PC-3 (cell line): ENCODE results near the gene CES2. TPM values are rescaled to one million over a fixed set of nuclear protein-coding genes. Genes with fewer than 3 reads are reported as not detected.

Experiments used
- ATAC-seq: fragments of 200-7000 bp; cut with Tn5 transposase; 2 replicates; pipeline ENCODE4 v1.9.1; 2020; ENCODE audit warnings: mild to moderate bottlenecking, moderate library complexity
- BruUV-seq: library from RNA; stranded (reverse); fragments of 400-500 nt; replicated peaks from 2 replicates; lab custom pipeline; 2021; lab: Mats Ljungman, UMichigan
- CTCF ChIA-PET: fragments of 300-600 bp; sonication (Branson Sonifier 250); formaldehyde crosslinking; loops from one replicate; lab custom pipeline; 2022; ENCODE audit warnings: antibody characterized with exemption; lab: Charles Lee
- POLR2A ChIA-PET: fragments of 300-600 bp; sonication (Branson Sonifier 250); formaldehyde crosslinking; loops from one replicate; lab custom pipeline; 2022; ENCODE audit warnings: antibody characterized with exemption; ENCODE audit not compliant: unreplicated experiment; lab: Charles Lee
- DNase-seq: peaks from one replicate; pipeline ENCODE4 v3.0.0-alpha.2; 2015
- H2AFZ ChIP-seq: fragments of 300-600 bp; sonication (generic); 2 replicates; pipeline ENCODE4 v1.6.0; 2016; ENCODE audit warnings: antibody characterized with exemption, low read length
- H3F3A ChIP-seq: fragments of 300-600 bp; sonication (generic); one replicate; pipeline ENCODE4 v1.6.0; 2017; ENCODE audit warnings: antibody characterized with exemption, low read length, control low read depth, mild to moderate bottlenecking; ENCODE audit not compliant: unreplicated experiment
- H3K27ac ChIP-seq: fragments of 300-600 bp; sonication (generic); 2 replicates; pipeline ENCODE4 v1.5.1; 2016; ENCODE audit warnings: mild to moderate bottlenecking, low read length
- H3K27me3 ChIP-seq: fragments of 300-600 bp; sonication (generic); 2 replicates; pipeline ENCODE4 v1.6.1; 2016; ENCODE audit warnings: low read length, mixed read lengths
- H3K36me3 ChIP-seq: fragments of 300-600 bp; sonication (generic); 2 replicates; pipeline ENCODE4 v1.6.1; 2016; ENCODE audit warnings: low read depth, mixed run types, low read length, mixed read lengths
- H3K4me1 ChIP-seq: fragments of 300-600 bp; sonication (generic); 2 replicates; pipeline ENCODE4 v1.5.1; 2016; ENCODE audit warnings: low read length; ENCODE audit not compliant: insufficient read depth
- H3K4me2 ChIP-seq: fragments of 300-600 bp; sonication (generic); 2 replicates; pipeline ENCODE4 v1.6.0; 2016; ENCODE audit warnings: low read length
- H3K4me3 ChIP-seq: fragments of 300-600 bp; sonication (generic); 2 replicates; pipeline ENCODE4 v1.5.1; 2016; ENCODE audit warnings: mild to moderate bottlenecking, low read length, mixed read lengths
- H3K79me2 ChIP-seq: fragments of 300-600 bp; sonication (generic); 2 replicates; pipeline ENCODE4 v1.6.1; 2017; ENCODE audit warnings: low read length, mixed read lengths
- H3K9ac ChIP-seq: fragments of 300-600 bp; sonication (generic); 2 replicates; pipeline ENCODE4 v1.6.0; 2016; ENCODE audit warnings: mild to moderate bottlenecking, low read length
- H3K9me2 ChIP-seq: fragments of 300-600 bp; sonication (generic); replicated peaks from 2 replicates; pipeline ENCODE4 v1.6.1; 2016; ENCODE audit warnings: mixed run types, low read length, mixed read lengths
- H3K9me3 ChIP-seq: fragments of 300-600 bp; sonication (generic); 2 replicates; pipeline ENCODE4 v1.6.1; 2016; ENCODE audit warnings: low read length, mixed read lengths
- H4K20me1 ChIP-seq: fragments of 300-600 bp; sonication (generic); 2 replicates; pipeline ENCODE4 v1.6.1; 2016; ENCODE audit warnings: low read length, mixed read lengths
- EZH2 ChIP-seq: fragments of 300-600 bp; sonication (generic); IDR thresholded peaks from one replicate; pipeline ENCODE4 v1.6.1; 2017; ENCODE audit warnings: antibody characterized with exemption, mild to moderate bottlenecking, low read length; ENCODE audit not compliant: unreplicated experiment
- EZH2phosphoT487 ChIP-seq: fragments of 300-600 bp; sonication (generic); IDR thresholded peaks from 2 replicates; pipeline ENCODE4 v1.6.1; 2018; ENCODE audit warnings: mild to moderate bottlenecking, antibody characterized with exemption, low read length, borderline replicate concordance
- intact Hi-C: fragments of 100-400 bp; cut with micrococcal nuclease; formaldehyde crosslinking; loops from 2 replicates; pipeline ENCODE4 v1.9.0; 2023
- total RNA-seq: library from RNA; depleted of rRNA; stranded (reverse); fragments of >200 nt; gene quantifications from 2 replicates; pipeline ENCODE4 v1.2.3, GENCODE V29; 2014
- TF ChIP-seq, protein P1 (sequence below): fragments of 300-600 bp; sonication (generic); conservative IDR thresholded peaks from 2 replicates; pipeline ENCODE4 v1.5.1; 2017; ENCODE audit warnings: antibody characterized with exemption, low read depth, mild to moderate bottlenecking, low read length

The CES2 gene
- total RNA-seq, 1 experiment from 2014 or later, result 15.8 TPM

- H3K4me2 ChIP-seq, result no peak overlapping the region
- H3K9me2 ChIP-seq, result no peaks in the 10 kb centered on the region
- no peak overlapping the region for H3K9ac ChIP-seq
- no peaks in the 10 kb centered on the region for H3F3A ChIP-seq
- DNase-seq, result no peak
- H3K27me3 ChIP-seq, result no peaks in the 10 kb centered on the region
- ATAC-seq, result no peak
- no peaks in the 10 kb centered on the region for H4K20me1 ChIP-seq
- intact Hi-C loops, result no loop called here
- no peak overlapping the region for H3K27ac ChIP-seq
- peaks cover 4% of the 10 kb centered on the region; the same call in 1 of the 2 replicates for H3K4me1 ChIP-seq
- H2AFZ ChIP-seq, result no peak overlapping the region
- H3K9me3 ChIP-seq, result no peaks in the 10 kb centered on the region
- POLR2A ChIA-PET, result no interaction called here
- no TSS peak for BruUV-seq
- TF ChIP-seq EZH2 (no peak), EZH2phosphoT487 (no peak)
- TF ChIP-seq, protein P1, sequence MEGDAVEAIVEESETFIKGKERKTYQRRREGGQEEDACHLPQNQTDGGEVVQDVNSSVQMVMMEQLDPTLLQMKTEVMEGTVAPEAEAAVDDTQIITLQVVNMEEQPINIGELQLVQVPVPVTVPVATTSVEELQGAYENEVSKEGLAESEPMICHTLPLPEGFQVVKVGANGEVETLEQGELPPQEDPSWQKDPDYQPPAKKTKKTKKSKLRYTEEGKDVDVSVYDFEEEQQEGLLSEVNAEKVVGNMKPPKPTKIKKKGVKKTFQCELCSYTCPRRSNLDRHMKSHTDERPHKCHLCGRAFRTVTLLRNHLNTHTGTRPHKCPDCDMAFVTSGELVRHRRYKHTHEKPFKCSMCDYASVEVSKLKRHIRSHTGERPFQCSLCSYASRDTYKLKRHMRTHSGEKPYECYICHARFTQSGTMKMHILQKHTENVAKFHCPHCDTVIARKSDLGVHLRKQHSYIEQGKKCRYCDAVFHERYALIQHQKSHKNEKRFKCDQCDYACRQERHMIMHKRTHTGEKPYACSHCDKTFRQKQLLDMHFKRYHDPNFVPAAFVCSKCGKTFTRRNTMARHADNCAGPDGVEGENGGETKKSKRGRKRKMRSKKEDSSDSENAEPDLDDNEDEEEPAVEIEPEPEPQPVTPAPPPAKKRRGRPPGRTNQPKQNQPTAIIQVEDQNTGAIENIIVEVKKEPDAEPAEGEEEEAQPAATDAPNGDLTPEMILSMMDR, result no peak
- CTCF ChIA-PET, result no interaction called here
- no peaks in the 10 kb centered on the region for H3K79me2 ChIP-seq
- H3K36me3 ChIP-seq, result no peaks in the 10 kb centered on the region
- H3K4me3 ChIP-seq, result no peak overlapping the region
These were observed 32.4 kb upstream of the CES2 start for GRCh38 chr16:66902648-66903543.

DNA sequence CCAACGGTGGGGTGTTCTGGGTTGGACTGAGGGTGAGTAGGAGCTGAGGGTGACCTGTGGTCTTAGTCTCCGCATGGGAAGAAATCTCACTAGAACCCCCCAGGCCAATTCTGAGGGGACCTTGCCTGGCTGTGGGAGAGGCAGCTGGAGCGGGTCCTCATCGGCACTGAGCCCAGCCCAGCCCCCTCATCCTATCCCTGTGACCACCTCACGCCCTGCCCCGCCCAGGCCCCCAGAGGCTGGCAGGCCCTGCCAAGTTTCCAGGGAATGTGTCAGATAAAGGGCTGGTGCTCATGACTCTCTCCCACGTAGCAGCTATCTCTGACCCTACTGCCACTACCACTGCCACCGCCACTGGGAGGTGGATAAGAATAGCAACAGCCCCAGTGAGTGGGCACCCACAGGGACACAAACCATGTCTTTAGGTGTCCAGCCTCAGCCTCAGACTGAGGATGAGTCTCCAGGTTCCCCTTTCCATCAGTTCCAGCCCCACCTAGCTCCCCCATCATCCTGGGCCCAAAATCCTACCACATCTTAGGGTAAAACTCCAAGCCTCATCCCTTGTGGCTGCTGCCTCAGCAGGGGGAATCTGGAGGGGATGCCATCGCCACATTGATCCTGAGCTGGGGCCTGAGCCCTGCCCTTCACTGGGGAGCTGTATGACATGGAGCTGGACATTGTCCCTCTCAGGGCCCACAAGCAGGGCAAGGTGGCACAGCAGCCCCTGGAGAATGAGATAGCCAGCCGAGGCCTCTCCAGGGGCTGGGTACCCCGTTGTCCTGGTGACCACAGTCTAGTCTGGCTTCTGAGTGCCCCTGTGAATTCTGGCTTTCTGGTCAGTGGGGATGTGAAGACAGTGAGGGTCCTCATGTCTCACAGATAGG, 31.5 kb upstream of the CES2 start:
- Histone ChIP-seq H3F3A (no peaks in the 10 kb centered on the region), H3K9ac (no peak overlapping the region), H3K9me2 (no peaks in the 10 kb centered on the region), H3K4me2 (no peak overlapping the region), H3K9me3 (no peaks in the 10 kb centered on the region), H3K4me1 (peaks cover 4% of the 10 kb centered on the region; the same call in 1 of the 2 replicates), H3K36me3 (no peaks in the 10 kb centered on the region), H2AFZ (no peak overlapping the region), H3K27me3 (no peaks in the 10 kb centered on the region), H3K4me3 (no peak overlapping the region), H3K27ac (no peak overlapping the region), H3K79me2 (no peaks in the 10 kb centered on the region), H4K20me1 (no peaks in the 10 kb centered on the region)
- no TSS peak for BruUV-seq
- ChIA-PET POLR2A (no interaction called here), CTCF (no interaction called here)
- TF ChIP-seq, protein P1, result no peak
- TF ChIP-seq EZH2, result no peak
- no peak for TF ChIP-seq EZH2phosphoT487
- DNase-seq, result no peak
- ATAC-seq, result no peak
- intact Hi-C loops, result no loop called here
